HepG2 (cell line): ENCODE measurements around the gene SLC6A12. TPM values are rescaled to one million over a fixed set of nuclear protein-coding genes. Genes with fewer than 3 reads are reported as not detected.

ENCODE experiments used
- CBFB ChIP-seq: sonication (generic); formaldehyde crosslinking; IDR thresholded peaks from 2 replicates; pipeline ENCODE4 v1.4.0; 2020; ENCODE audit warnings: missing genetic modification reagents
- CREM ChIP-seq, 2 experiments: sonication (generic) in 1 of 2; formaldehyde crosslinking in 1 of 2; IDR thresholded peaks; 2 replicates each; pipeline versions ENCODE4 v1.4.0 to v1.6.1; 2016 to 2020; ENCODE audit warnings: antibody characterized with exemption in 1 of 2, mild to moderate bottlenecking in 1 of 2, missing genetic modification reagents in 1 of 2
- DPF2 ChIP-seq: sonication (generic); formaldehyde crosslinking; IDR thresholded peaks from 2 replicates; pipeline ENCODE4 v1.4.0; 2020; ENCODE audit warnings: mild to moderate bottlenecking, low read depth, missing genetic modification reagents, borderline replicate concordance
- ETV5 ChIP-seq: IDR thresholded peaks from 2 replicates; pipeline ENCODE4 v1.6.1; 2018; ENCODE audit warnings: missing biosample characterization, missing genetic modification reagents, inconsistent platforms, borderline replicate concordance
- FOXP1 ChIP-seq, 2 experiments: fragments of 450-650 bp in 1 of 2; IDR thresholded peaks; 2 replicates each; pipeline ENCODE4 v1.6.1; 2017 to 2018; ENCODE audit warnings: antibody characterized with exemption in 1 of 2
- GLI4 ChIP-seq: sonication (generic); formaldehyde crosslinking; IDR thresholded peaks from 2 replicates; pipeline ENCODE4 v1.5.1; 2020; ENCODE audit warnings: missing genetic modification reagents, mild to moderate bottlenecking, moderate library complexity, borderline replicate concordance
- MXD4 ChIP-seq: IDR thresholded peaks from 2 replicates; pipeline ENCODE4 v1.6.1; 2016; ENCODE audit warnings: mild to moderate bottlenecking, missing biosample characterization, missing genetic modification reagents
- PAWR ChIP-seq: sonication (generic); formaldehyde crosslinking; IDR thresholded peaks from 2 replicates; pipeline ENCODE4 v1.4.0; 2020; ENCODE audit warnings: missing genetic modification reagents, mild to moderate bottlenecking, borderline replicate concordance
- PITX1 ChIP-seq: sonication (generic); formaldehyde crosslinking; IDR thresholded peaks from 2 replicates; pipeline ENCODE4 v1.5.1; 2020; ENCODE audit warnings: mild to moderate bottlenecking, missing genetic modification reagents
- SIX4 ChIP-seq: sonication (generic); formaldehyde crosslinking; IDR thresholded peaks from 2 replicates; pipeline ENCODE4 v1.4.0; 2020; ENCODE audit warnings: missing genetic modification reagents
- SMAD9 ChIP-seq: sonication (generic); formaldehyde crosslinking; IDR thresholded peaks from 2 replicates; pipeline ENCODE4 v1.5.1; 2020; ENCODE audit warnings: mild to moderate bottlenecking, missing genetic modification reagents
- TOPORS ChIP-seq: sonication (generic); formaldehyde crosslinking; IDR thresholded peaks from 2 replicates; pipeline ENCODE4 v1.8.0; 2023; ENCODE audit warnings: mild to moderate bottlenecking, missing genetic modification reagents
- ZFAT ChIP-seq: sonication (generic); formaldehyde crosslinking; conservative IDR thresholded peaks from 2 replicates; pipeline ENCODE4 v1.8.1; 2023; ENCODE audit warnings: missing genetic modification reagents, inconsistent platforms
- ZNF296 ChIP-seq: sonication (generic); formaldehyde crosslinking; conservative IDR thresholded peaks from 2 replicates; pipeline ENCODE4 v1.5.0; 2020; ENCODE audit warnings: mild to moderate bottlenecking, missing genetic modification reagents
- ZNF3 ChIP-seq: IDR thresholded peaks from 2 replicates; pipeline ENCODE4 v1.7.0; 2017; ENCODE audit warnings: inconsistent platforms
- ZNF773 ChIP-seq: sonication (generic); formaldehyde crosslinking; IDR thresholded peaks from 2 replicates; pipeline ENCODE4 v1.4.0; 2020; ENCODE audit warnings: missing genetic modification reagents, borderline replicate concordance
- ZNF788 ChIP-seq: sonication (generic); formaldehyde crosslinking; IDR thresholded peaks from 2 replicates; pipeline ENCODE4 v1.5.0; 2020; ENCODE audit warnings: mild to moderate bottlenecking, missing genetic modification reagents, borderline replicate concordance
- ZSCAN25 ChIP-seq: sonication (generic); formaldehyde crosslinking; IDR thresholded peaks from 2 replicates; pipeline ENCODE4 v1.8.0; 2022; ENCODE audit warnings: mild to moderate bottlenecking, missing genetic modification reagents
- polyA plus RNA-seq, 8 experiments: library from polyadenylated mRNA; depleted of rRNA in 3 of 8; stranded (reverse) in 7 of 8; unstranded in 1 of 8; fragments of >200 nt; fragmentation: Illumina TruSeq in 4 of 8; extraction: Trizol in 4 of 8; gene quantifications; 2 replicates each; pipeline versions ENCODE4 v1.2.1 to v1.2.3, GENCODE V29; 2011 to 2016; ENCODE audit warnings: low read depth in 4 of 8, missing spikeins in 1 of 8, mixed read lengths in 1 of 8; ENCODE audit not compliant: insufficient read depth in 1 of 8
- total RNA-seq, 5 experiments: library from RNA; depleted of rRNA; stranded (reverse); fragments of >200 nt; fragmentation: Illumina TruSeq; extraction: Trizol; gene quantifications; 2 replicates each; pipeline ENCODE4 v1.2.3, GENCODE V29; 2016; ENCODE audit warnings: low read depth in 1 of 5
- TF ChIP-seq, protein P1 (sequence below): sonication (generic); formaldehyde crosslinking; IDR thresholded peaks from 2 replicates; pipeline ENCODE4 v1.4.0; 2020; ENCODE audit warnings: missing genetic modification reagents, mild to moderate bottlenecking, borderline replicate concordance
- TF ChIP-seq, protein P2 (sequence below): sonication (generic); formaldehyde crosslinking; IDR thresholded peaks from 2 replicates; pipeline ENCODE4 v1.5.0; 2020; ENCODE audit warnings: mild to moderate bottlenecking, missing genetic modification reagents
- TF ChIP-seq, protein P3 (sequence below): sonication (generic); formaldehyde crosslinking; IDR thresholded peaks from 2 replicates; pipeline ENCODE4 v1.8.1; 2022; ENCODE audit warnings: low read depth, mild to moderate bottlenecking, missing genetic modification reagents
- TF ChIP-seq, protein P4 (sequence below): sonication (generic); formaldehyde crosslinking; IDR thresholded peaks from 2 replicates; pipeline ENCODE4 v1.4.0; 2020; ENCODE audit warnings: missing genetic modification reagents, borderline replicate concordance

The SLC6A12 gene
- total and polyA plus RNA-seq, 2 of the 13 experiments (the other 11 are each of a cell fraction or from before 2014, with no cell fraction given) = 3.7 to 18.8 TPM

DNA sequence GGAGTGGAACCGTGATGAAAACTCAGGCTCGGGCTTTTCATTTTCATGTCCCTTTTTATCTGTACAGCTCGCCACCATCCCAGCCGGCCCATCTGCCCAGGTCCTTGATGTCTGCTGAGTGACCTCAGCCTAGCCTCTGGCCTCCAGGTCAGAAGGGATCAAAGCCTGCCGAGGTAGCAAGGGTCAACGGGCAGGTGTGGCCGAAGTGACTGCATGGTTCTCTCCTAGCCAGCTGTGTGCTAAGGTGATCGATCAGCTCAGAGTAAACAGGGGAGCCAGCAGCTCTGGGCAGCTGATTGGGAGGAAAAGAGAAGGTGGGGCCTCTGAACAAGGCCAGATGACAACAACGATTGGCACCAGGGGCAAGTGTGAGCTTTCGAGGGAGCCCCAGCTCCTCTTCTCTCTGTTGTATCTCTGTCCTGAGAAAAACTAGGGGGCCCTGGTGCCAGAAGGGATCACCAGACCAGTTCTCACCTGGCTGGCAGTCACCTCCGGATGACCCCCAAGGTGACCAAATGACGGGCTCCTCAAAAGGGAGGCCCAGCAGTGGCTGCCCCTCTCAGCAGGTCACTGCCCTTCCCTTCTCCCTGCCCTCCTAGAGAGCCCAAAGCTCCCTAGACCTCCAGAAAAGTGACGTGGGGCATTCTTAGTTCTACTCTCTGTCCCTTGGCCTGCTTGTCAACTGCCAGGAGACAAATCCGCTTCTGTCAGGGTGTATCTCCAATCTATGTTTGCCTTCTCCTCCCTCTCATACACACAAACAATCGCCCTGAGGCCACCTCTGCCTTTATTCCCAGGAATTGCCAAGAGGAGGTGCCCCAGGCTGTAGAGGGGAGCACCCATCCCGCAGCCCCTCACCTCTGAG is 3.4 kb downstream of the SLC6A12 start (continued):
- TF ChIP-seq MXD4 (peak; percentile 84; the same call in 1 of the 2 replicates), SMAD9 (CRISPR knock-in tag) (no peak), ZNF773 (CRISPR knock-in tag) (no peak), ZNF3 (CRISPR knock-in tag) (no peak), ZNF296 (no peak), PAWR (CRISPR knock-in tag) (0 out of 2 replicates have a peak, but pooled peaks have one; percentile 64), ZSCAN25 (CRISPR knock-in tag) (peak; percentile 74), ZNF788 (CRISPR knock-in tag) (peak; percentile 98), ETV5 (CRISPR knock-in tag) (peak; percentile 66; the same call in 1 of the 2 replicates), CBFB (CRISPR knock-in tag) (peak; percentile 98), FOXP1 (IDR thresholded peaks at IDR 0.05) (peak; percentile 89), FOXP1 (CRISPR knock-in tag; IDR thresholded peaks at IDR 0.05) (peak; percentile 100), ZFAT (CRISPR knock-in tag) (no peak), GLI4 (no peak), CREM (IDR thresholded peaks at IDR 0.05) (peak; percentile 92), CREM (CRISPR knock-in tag; IDR thresholded peaks at IDR 0.05) (no peak), PITX1 (CRISPR knock-in tag) (peak; percentile 99), DPF2 (CRISPR knock-in tag) (peak; percentile 96), SIX4 (CRISPR knock-in tag) (peak; percentile 88), TOPORS (peak; percentile 91)
- TF ChIP-seq, protein P1, sequence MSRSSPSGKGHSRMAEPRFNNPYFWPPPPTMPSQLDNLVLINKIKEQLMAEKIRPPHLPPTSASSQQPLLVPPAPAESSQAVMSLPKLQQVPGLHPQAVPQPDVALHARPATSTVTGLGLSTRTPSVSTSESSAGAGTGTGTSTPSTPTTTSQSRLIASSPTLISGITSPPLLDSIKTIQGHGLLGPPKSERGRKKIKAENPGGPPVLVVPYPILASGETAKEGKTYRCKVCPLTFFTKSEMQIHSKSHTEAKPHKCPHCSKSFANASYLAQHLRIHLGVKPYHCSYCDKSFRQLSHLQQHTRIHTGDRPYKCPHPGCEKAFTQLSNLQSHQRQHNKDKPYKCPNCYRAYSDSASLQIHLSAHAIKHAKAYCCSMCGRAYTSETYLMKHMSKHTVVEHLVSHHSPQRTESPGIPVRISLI = peak; percentile 77; the same call in 1 of the 2 replicates
- TF ChIP-seq, protein P2, sequence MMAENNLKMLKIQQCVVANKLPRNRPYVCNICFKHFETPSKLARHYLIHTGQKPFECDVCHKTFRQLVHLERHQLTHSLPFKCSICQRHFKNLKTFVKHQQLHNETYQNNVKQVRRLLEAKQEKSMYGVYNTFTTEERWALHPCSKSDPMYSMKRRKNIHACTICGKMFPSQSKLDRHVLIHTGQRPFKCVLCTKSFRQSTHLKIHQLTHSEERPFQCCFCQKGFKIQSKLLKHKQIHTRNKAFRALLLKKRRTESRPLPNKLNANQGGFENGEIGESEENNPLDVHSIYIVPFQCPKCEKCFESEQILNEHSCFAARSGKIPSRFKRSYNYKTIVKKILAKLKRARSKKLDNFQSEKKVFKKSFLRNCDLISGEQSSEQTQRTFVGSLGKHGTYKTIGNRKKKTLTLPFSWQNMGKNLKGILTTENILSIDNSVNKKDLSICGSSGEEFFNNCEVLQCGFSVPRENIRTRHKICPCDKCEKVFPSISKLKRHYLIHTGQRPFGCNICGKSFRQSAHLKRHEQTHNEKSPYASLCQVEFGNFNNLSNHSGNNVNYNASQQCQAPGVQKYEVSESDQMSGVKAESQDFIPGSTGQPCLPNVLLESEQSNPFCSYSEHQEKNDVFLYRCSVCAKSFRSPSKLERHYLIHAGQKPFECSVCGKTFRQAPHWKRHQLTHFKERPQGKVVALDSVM (CRISPR knock-in tag) = peak; percentile 97
- TF ChIP-seq, protein P3, sequence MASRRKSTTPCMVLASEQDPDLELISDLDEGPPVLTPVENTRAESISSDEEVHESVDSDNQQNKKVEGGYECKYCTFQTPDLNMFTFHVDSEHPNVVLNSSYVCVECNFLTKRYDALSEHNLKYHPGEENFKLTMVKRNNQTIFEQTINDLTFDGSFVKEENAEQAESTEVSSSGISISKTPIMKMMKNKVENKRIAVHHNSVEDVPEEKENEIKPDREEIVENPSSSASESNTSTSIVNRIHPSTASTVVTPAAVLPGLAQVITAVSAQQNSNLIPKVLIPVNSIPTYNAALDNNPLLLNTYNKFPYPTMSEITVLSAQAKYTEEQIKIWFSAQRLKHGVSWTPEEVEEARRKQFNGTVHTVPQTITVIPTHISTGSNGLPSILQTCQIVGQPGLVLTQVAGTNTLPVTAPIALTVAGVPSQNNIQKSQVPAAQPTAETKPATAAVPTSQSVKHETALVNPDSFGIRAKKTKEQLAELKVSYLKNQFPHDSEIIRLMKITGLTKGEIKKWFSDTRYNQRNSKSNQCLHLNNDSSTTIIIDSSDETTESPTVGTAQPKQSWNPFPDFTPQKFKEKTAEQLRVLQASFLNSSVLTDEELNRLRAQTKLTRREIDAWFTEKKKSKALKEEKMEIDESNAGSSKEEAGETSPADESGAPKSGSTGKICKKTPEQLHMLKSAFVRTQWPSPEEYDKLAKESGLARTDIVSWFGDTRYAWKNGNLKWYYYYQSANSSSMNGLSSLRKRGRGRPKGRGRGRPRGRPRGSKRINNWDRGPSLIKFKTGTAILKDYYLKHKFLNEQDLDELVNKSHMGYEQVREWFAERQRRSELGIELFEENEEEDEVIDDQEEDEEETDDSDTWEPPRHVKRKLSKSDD = peak; percentile 90; the same call in 1 of the 2 replicates
- TF ChIP-seq, protein P4, sequence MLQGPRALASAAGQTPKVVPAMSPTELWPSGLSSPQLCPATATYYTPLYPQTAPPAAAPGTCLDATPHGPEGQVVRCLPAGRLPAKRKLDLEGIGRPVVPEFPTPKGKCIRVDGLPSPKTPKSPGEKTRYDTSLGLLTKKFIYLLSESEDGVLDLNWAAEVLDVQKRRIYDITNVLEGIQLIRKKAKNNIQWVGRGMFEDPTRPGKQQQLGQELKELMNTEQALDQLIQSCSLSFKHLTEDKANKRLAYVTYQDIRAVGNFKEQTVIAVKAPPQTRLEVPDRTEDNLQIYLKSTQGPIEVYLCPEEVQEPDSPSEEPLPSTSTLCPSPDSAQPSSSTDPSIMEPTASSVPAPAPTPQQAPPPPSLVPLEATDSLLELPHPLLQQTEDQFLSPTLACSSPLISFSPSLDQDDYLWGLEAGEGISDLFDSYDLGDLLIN (CRISPR knock-in tag) = no peak
